ENCODE measurements around the gene NYAP2. TPM values are rescaled to one million over a fixed set of nuclear protein-coding genes. Genes with fewer than 3 reads are reported as not detected.

The NYAP2 gene
- total RNA-seq (under 0.01 TPM in 1 of 2 replicates, not detected in the other), polyA plus RNA-seq (not detected in 2 replicates), polyA minus RNA-seq (ENCODE audit: low replicate concordance) (not detected in 2 replicates)
- not detected in 2 replicates for polyA plus RNA-seq (2012)

DNA sequence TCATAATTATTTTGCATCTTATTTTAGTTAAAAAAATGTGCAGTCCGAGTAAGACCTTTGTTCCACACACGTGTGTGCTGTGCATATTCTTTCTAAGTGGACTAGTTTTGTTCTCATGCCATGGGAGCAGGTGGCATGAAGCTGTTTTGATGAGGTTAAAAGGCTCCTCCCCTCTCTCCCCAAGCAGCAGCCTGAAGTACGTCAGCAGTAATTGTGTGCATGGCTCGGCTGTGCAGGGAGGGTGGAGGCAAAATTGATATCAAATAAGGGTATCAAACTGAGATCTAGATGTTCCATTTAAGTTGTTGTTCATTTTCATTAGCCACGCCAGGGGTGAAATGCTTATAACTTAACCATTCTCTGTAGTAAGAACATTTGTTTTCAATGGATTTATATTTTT, at the start of gene NYAP2:
Gene NYAP2, plus strand, starts transcription at position 207 of the 400 bp plus-strand sequence. CDS start 9,171 bp downstream, outside the sequence.
- no peak within 1 kb of the TSS for H3K4me2 ChIP-seq (ENCODE audit: extremely low read depth, insufficient read depth, low read length)

GRCh38 chr2:225353579-225354085, 45.9 kb upstream of the NYAP2 start:
- no peak overlapping the region for H3K4me2 ChIP-seq (ENCODE audit: extremely low read depth, insufficient read depth, low read length)

More for the DNA sequence above, at the start of gene NYAP2:
- Histone ChIP-seq H3K4me3 (replicated peaks in 1 of 4; ENCODE audit: control extremely low read depth in 1 of 4, insufficient read depth in 1 of 4, low read depth in 3 of 4, low read length in 4 of 4) (no peak within 1 kb of the TSS), H2AFZ (ENCODE audit: low read length) (no peak within 1 kb of the TSS), H3K9me3 (ENCODE audit: control insufficient read depth, insufficient read depth, low read depth, low read length) (no peaks in the 10 kb centered on the region), H3K27me3 (ENCODE audit: control insufficient read depth, insufficient read depth, low read length) (no peaks in the 10 kb centered on the region), H3K79me2 (ENCODE audit: control insufficient read depth, insufficient read depth, low read length) (no peaks in the 10 kb centered on the region), H3K9ac (ENCODE audit: insufficient read depth, low read length) (no peak within 1 kb of the TSS), H3K27ac (ENCODE audit: insufficient read depth, low read length) (no peak within 1 kb of the TSS), H4K20me1 (ENCODE audit: control insufficient read depth, extremely low read depth, insufficient read depth, low read length) (no peaks in the 10 kb centered on the region), H3K36me3 (ENCODE audit: control insufficient read depth, insufficient read depth, low read length) (no peaks in the 10 kb centered on the region), H3K4me1 (ENCODE audit: control insufficient read depth, extremely low read depth, insufficient read depth, low read length) (no peaks in the 10 kb centered on the region)
- TF ChIP-seq, protein P1, sequence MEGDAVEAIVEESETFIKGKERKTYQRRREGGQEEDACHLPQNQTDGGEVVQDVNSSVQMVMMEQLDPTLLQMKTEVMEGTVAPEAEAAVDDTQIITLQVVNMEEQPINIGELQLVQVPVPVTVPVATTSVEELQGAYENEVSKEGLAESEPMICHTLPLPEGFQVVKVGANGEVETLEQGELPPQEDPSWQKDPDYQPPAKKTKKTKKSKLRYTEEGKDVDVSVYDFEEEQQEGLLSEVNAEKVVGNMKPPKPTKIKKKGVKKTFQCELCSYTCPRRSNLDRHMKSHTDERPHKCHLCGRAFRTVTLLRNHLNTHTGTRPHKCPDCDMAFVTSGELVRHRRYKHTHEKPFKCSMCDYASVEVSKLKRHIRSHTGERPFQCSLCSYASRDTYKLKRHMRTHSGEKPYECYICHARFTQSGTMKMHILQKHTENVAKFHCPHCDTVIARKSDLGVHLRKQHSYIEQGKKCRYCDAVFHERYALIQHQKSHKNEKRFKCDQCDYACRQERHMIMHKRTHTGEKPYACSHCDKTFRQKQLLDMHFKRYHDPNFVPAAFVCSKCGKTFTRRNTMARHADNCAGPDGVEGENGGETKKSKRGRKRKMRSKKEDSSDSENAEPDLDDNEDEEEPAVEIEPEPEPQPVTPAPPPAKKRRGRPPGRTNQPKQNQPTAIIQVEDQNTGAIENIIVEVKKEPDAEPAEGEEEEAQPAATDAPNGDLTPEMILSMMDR (conservative IDR thresholded peaks at IDR 0.05 in 1 of 2, IDR thresholded peaks at IDR 0.05 in 1 of 2; ENCODE audit: low read depth in 1 of 2, low read length in 2 of 2), result no peak
- TF ChIP-seq EZH2 (IDR thresholded peaks at IDR 0.05; ENCODE audit: low read length, missing control alignments), result no peak
- no peak for DNase-seq (ENCODE audit: low read depth in 2 of 2)

DNA sequence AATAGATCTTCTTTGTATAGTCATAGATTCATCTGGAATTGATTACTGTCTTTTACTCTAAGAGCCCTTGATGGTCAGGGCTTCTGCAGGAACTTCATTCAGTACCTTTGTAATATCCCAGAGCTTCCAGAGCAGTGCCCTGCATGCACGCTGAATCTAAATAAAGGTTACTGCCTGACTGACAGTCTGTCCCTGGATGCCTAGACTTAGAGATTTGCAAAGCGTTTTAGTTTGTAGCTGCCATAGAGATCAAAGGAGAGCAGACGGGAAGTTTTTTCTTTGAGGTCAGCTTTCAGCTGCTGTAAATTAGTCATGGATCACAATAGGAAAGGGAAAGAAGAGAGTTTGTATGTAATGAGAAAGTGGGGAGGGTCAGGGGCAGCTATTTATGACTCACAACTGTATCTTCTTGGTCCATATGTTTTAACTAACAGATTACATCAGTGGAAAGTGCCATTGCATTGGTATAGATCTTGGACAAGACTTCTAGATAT, 45.2 kb upstream of the NYAP2 start:
- no peak for TF ChIP-seq EZH2 (IDR thresholded peaks at IDR 0.05; ENCODE audit: low read length, missing control alignments)
- TF ChIP-seq, protein P1 (conservative IDR thresholded peaks at IDR 0.05 in 1 of 2, IDR thresholded peaks at IDR 0.05 in 1 of 2; ENCODE audit: low read depth in 1 of 2, low read length in 2 of 2), result no peak
- no peaks in the 10 kb centered on the region for H3K79me2 ChIP-seq (ENCODE audit: control insufficient read depth, insufficient read depth, low read length)
- no peaks in the 10 kb centered on the region for H4K20me1 ChIP-seq (ENCODE audit: control insufficient read depth, extremely low read depth, insufficient read depth, low read length)
- H3K9ac ChIP-seq (ENCODE audit: insufficient read depth, low read length), result no peak overlapping the region
- no peak overlapping the region for H3K27ac ChIP-seq (ENCODE audit: insufficient read depth, low read length)
- no peak overlapping the region for H3K4me2 ChIP-seq (ENCODE audit: extremely low read depth, insufficient read depth, low read length)
- no peaks in the 10 kb centered on the region for H3K4me1 ChIP-seq (ENCODE audit: control insufficient read depth, extremely low read depth, insufficient read depth, low read length)
- no peak overlapping the region for H2AFZ ChIP-seq (ENCODE audit: low read length)
- peak in 1 of 2 donors; percentile 92 for DNase-seq (ENCODE audit: low read depth in 2 of 2)
- H3K27me3 ChIP-seq (ENCODE audit: control insufficient read depth, insufficient read depth, low read length), result no peaks in the 10 kb centered on the region
- no peaks in the 10 kb centered on the region for H3K36me3 ChIP-seq (ENCODE audit: control insufficient read depth, insufficient read depth, low read length)
- H3K9me3 ChIP-seq (ENCODE audit: control insufficient read depth, insufficient read depth, low read depth, low read length), result no peaks in the 10 kb centered on the region
- H3K4me3 ChIP-seq (replicated peaks in 1 of 4; ENCODE audit: control extremely low read depth in 1 of 4, insufficient read depth in 1 of 4, low read depth in 3 of 4, low read length in 4 of 4), result no peak overlapping the region

More at GRCh38 chr2:225353579-225354085, 45.9 kb upstream of the NYAP2 start:
- Histone ChIP-seq H3K27me3 (ENCODE audit: control insufficient read depth, insufficient read depth, low read length) (no peaks in the 10 kb centered on the region), H3K79me2 (ENCODE audit: control insufficient read depth, insufficient read depth, low read length) (no peaks in the 10 kb centered on the region), H3K27ac (ENCODE audit: insufficient read depth, low read length) (no peak overlapping the region), H3K36me3 (ENCODE audit: control insufficient read depth, insufficient read depth, low read length) (no peaks in the 10 kb centered on the region), H3K9ac (ENCODE audit: insufficient read depth, low read length) (no peak overlapping the region), H2AFZ (ENCODE audit: low read length) (no peak overlapping the region), H3K4me3 (replicated peaks in 1 of 4; ENCODE audit: control extremely low read depth in 1 of 4, insufficient read depth in 1 of 4, low read depth in 3 of 4, low read length in 4 of 4) (no peak overlapping the region), H4K20me1 (ENCODE audit: control insufficient read depth, extremely low read depth, insufficient read depth, low read length) (no peaks in the 10 kb centered on the region), H3K4me1 (ENCODE audit: control insufficient read depth, extremely low read depth, insufficient read depth, low read length) (no peaks in the 10 kb centered on the region), H3K9me3 (ENCODE audit: control insufficient read depth, insufficient read depth, low read depth, low read length) (no peaks in the 10 kb centered on the region)
- peak in 1 of 2 donors; percentile 24 for DNase-seq (ENCODE audit: low read depth in 2 of 2)
- no peak for TF ChIP-seq EZH2 (IDR thresholded peaks at IDR 0.05; ENCODE audit: low read length, missing control alignments)
